GM19238 (cell line): Measurements from ENCODE around the gene PPP1R18.
"Not testable (repeated sequence)": the region's sequence is repeated elsewhere in the genome, so short reads cannot be mapped to it uniquely, and the experiment has no call there.

Source experiments
- DNase-seq: peaks from one replicate; pipeline ENCODE4 v3.0.0; 2011; ENCODE audit warnings: low spot score; ENCODE audit not compliant: insufficient read length

The PPP1R18 gene

GRCh38 chr6:30686009-30686907 lies at the start of gene PPP1R18:
Gene PPP1R18, minus strand, starts transcription at chr6:30686645. Its CDS starts 627 bp downstream, at chr6:30686018.
- DNase-seq: no peak

GRCh38 chr6:30735668-30736314 lies 49.3 kb upstream of the PPP1R18 start:
- DNase-seq: no peak

- DNase-seq: no peak
These were observed 45.9 kb upstream of the PPP1R18 start for GRCh38 chr6:30732237-30732943.

- DNase-seq: peak; percentile 68
These were observed 44.4 kb upstream of the PPP1R18 start for GRCh38 chr6:30730601-30731435.

GRCh38 chr6:30727920-30728553 lies 41.6 kb upstream of the PPP1R18 start:
- no peak for DNase-seq

- DNase-seq: no peak
These were observed 40.3 kb upstream of the PPP1R18 start for GRCh38 chr6:30726506-30727413.

GRCh38 chr6:30725713-30726505 lies 39.5 kb upstream of the PPP1R18 start:
- no peak for DNase-seq

GRCh38 chr6:30724906-30725667 lies 38.6 kb upstream of the PPP1R18 start:
- DNase-seq: no peak

GRCh38 chr6:30723843-30724741 lies 37.6 kb upstream of the PPP1R18 start:
- DNase-seq: not testable (repeated sequence)

GRCh38 chr6:30723159-30723842 lies 36.9 kb upstream of the PPP1R18 start:
- DNase-seq: not testable (repeated sequence)

GRCh38 chr6:30722280-30723112 lies 36.1 kb upstream of the PPP1R18 start:
- peak; percentile 58 for DNase-seq

- not testable (repeated sequence) for DNase-seq
These were observed 35.5 kb upstream of the PPP1R18 start for GRCh38 chr6:30722025-30722279.

- DNase-seq: peak; percentile 73
These were observed 35.0 kb upstream of the PPP1R18 start for GRCh38 chr6:30721198-30722024.

GRCh38 chr6:30720738-30721197 lies 34.3 kb upstream of the PPP1R18 start:
- DNase-seq: no peak
